GM21737 (cell line): ENCODE results near the gene DENND1B.

Experiments used
- ATAC-seq: cut with Tn5 transposase; IDR thresholded peaks from one replicate; pipeline ENCODE4 v1.9.1; 2021; ENCODE audit warnings: mild to moderate bottlenecking, moderate library complexity; ENCODE audit not compliant: unreplicated experiment

DENND1B gene

DNA sequence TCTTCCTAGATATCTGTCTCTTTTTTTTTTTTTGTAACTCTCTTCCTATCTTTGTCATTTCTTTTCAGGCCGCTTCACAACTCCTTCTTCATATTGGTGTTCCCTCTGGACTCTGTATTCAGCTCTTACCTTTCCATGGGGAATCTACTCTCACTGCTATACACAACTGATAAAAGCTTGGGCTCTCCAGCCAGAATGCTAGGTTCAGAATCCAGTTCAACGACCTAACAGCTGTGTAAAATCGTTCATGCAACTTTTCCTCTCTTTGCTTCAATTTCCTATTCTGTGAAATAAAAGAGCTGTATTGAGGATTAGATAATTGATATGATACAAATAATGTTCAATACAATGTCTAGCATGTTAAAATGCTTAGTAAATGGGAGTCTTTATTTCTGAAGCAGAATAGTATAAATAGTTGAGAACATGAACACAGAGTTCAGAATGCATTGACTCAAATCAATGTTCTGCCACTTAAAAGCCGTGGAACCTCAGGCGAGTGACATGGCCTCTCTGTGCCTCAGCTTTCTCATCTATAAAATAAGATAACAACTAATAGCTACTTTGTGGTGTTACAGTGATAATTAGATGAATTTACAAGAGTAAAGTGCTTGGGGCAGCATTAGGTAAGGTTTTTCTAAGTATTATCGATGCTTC, 88.5 kb downstream of the DENND1B start:
- no peak for ATAC-seq

DNA sequence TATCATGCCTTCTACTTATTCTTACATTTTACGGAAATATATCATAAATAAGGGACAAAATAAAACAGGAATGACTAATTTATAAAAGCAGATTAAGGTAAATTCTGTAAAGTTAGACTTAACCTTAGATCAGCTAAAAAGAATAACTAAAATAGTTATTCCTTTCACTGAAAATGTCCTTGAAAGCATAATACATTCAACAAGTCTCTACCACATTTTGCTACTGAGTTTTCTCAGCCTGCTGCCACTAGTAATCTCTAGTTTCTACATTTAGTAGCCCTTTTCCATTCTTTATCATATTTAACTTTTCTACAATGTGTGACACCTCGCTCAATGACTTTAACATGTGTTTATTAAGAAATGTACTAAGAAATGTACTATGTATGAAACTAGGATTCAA, 89.0 kb downstream of the DENND1B start:
- ATAC-seq: no peak

DNA sequence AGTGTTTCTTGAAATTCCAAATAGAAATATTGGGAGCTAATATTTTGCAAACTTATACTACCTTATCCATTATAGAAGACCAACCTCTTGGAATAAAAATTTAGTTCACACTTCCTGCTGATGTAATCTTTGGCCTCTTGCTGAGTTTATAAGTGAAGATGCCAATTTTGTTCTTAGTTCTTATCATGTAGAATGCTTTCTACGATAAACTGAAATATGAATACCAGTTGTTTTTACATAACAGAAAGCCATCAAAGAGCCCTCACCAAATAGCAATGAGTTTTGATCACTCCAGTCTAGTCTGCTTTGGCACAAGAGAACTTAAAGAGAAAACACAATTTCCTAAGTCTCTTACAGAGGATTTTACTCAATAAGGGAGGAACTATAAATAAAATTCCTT, 89.5 kb downstream of the DENND1B start:
- ATAC-seq: no peak

- ATAC-seq: no peak
Observed at GRCh38 chr1:197683895-197684553, 91.3 kb downstream of the DENND1B start.

DNA sequence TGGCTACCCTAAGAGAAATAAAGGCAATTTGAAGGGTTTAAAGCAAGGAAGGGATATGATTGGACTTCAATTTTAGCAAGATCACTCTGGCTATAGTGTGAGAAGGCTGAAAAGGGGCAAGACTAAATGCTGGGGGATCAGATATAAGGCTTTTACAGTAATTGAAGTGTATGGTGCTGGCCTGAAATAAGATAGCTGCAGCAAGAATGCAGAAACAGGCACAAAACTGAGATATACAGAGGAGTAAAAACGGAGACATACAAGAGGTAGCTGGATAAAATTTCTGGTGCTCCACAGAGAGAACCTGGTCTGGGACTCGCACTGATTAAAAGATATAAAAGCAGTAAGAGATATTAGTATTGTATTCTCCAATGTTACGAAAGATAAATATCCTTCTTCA, 92.0 kb downstream of the DENND1B start:
- no peak for ATAC-seq

DNA sequence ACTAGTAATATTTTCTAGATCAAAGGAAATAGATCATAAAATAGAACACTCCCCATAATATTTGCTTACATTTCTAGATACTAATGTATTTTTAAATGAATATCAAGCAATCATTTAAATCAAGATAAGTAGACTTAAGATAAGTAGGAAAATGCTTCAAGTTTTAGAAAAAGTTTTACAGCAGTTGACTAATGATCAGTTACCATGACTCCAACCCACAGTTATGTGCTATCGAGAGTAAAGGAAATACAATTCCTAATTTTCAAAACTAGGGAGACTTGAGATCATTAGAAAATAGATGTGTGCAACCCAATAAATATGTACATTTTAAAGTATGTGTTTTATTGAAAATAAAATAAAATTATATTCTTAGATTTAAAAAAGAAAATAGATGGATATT, 95.0 kb downstream of the DENND1B start:
- no peak for ATAC-seq

GRCh38 chr1:197677752-197678295, 97.5 kb downstream of the DENND1B start:
- ATAC-seq: no peak

GRCh38 chr1:197677313-197677712, 98.0 kb downstream of the DENND1B start:
- no peak for ATAC-seq

DNA sequence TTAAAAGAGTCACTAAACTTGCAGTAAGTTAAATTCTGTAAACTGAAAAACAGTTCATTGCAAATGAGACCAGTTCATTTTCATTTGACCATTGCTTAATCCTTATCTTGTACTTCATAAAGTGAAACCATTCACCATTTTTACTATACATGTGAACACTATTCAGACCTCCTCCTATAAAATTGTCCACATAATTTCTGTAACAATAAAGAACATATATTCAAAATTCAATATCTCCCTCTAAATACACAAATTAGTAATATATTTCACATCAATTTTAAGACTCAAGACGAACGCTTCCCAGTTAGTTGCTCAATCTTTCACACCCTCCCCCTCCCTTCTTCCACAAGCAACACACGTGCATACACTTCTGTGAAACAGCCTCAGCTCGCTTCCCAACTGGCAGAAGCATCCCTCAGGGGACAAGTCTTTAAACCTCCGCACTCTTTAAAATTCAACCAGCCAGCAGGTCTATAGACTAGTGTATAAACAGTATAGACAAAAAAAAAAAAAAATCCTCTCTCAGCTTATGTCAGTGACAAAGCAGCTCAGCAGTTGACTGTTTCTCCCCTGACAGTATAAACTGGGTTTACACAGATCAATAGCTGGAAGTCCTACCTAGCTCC, 99.6 kb downstream of the DENND1B start:
- no peak for ATAC-seq

DNA sequence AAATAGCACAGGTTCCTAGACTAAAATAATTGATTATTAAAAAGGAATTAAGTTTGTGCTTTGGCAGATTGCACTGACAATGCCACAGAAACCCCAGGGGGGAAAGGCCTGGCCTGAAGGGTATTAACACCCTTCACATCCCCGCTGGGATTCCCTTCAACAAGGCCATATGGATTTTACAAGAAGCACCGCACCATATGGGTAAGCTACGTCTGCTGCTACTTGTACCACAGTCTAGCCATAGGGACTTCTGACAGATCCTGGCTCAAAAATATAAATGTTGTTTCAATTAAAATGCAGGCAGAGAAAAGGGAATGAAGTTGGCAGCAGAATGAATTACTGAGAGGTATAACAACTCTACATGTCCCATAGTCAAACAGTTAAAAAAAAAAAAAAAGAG, 101.0 kb downstream of the DENND1B start:
- ATAC-seq: no peak

GRCh38 chr1:197673292-197673691, 102.0 kb downstream of the DENND1B start:
- no peak for ATAC-seq

DNA sequence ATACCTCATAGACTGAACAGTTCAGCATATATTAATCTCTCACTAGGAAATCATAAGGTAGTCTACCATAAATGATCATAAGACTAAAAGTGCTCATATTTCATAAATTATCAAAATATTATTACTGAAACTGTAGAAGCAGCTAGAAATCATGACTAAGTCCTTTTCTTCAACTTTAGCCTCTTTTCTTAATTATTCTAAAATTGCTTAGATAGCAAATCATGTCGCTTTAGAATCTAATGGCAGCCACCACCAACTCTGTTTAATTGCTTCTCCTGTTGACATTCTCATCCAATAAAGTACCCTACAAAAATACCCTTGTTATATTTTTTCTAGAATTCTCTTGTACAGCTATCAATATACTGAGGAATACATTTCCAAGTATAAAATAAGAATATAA, 102.9 kb downstream of the DENND1B start:
- ATAC-seq: no peak

GRCh38 chr1:197671920-197672319, 103.4 kb downstream of the DENND1B start:
- ATAC-seq: no peak

DNA sequence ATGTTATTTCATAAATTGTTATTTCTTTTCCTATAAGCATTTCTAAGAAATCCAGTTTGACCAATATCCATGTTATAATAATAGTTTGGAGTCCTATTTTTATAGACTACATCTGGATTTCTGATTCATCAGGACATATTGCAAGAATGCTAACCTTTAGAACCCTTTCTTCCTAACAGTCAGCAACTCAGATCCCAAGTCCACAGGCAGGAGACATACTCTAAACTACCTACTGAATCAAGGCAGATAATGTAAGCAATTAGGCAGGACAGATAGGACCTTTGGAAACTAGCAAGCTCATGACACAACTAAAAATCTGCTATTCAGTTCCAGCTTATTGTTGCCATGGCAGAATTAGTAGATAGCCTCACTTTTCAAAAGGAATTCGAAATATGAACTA, 104.1 kb downstream of the DENND1B start:
- ATAC-seq: no peak

- no peak for ATAC-seq
Observed at GRCh38 chr1:197666769-197667285, 108.5 kb downstream of the DENND1B start.

- no peak for ATAC-seq
Observed at GRCh38 chr1:197664391-197664790, 110.9 kb downstream of the DENND1B start.

- ATAC-seq: no peak
Observed at GRCh38 chr1:197663162-197663953, 111.9 kb downstream of the DENND1B start.

DNA sequence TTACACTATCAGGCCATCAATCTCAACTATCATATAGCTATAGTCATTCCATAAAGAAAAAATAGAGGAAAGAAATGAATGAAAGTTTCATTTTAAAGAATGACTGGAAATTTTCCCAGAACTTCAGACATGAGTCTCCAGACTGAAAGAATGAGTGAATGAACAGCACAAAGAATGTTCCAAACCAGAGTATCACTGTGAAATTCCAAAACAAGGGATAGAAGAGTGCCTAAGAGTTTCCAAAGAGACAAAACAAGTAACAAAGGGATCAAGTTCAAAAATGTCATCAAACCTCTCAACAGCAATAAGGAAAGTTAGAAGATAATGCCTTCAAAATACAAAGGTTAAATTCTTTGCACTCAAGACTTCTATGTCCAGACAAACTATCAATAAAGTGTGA, 114.9 kb downstream of the DENND1B start:
- no peak for ATAC-seq

- ATAC-seq: no peak
Observed at GRCh38 chr1:197659171-197659570, 116.1 kb downstream of the DENND1B start.

DNA sequence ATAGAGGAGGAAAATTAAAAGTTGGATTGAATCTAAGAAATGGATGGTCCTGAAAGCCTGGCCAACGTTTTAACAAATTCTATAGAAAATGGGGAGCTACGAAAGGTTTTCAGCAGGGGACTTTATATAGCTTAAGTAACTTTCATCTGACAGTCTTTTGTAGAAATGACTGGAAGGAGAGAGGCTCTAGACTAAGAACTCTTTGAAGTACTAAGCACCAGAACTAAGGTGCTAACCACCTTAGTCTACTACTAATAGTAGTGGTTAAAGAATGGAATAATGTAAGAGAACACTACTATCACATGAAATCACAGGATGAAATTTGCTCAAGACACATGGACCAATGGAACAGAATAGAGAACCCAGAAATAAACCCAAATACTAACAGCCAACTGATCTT, 126.1 kb downstream of the DENND1B start:
- ATAC-seq: no peak

GRCh38 chr1:197638316-197638715, 137.0 kb downstream of the DENND1B start:
- no peak for ATAC-seq
